Panc1 (cell line): ENCODE results near the gene POLR3B. TPM values are rescaled to one million over a fixed set of nuclear protein-coding genes. Genes with fewer than 3 reads are reported as not detected.

Source experiments
- ATAC-seq: fragments of 200-7000 bp; cut with Tn5 transposase; 2 replicates; pipeline ENCODE4 v1.9.1; 2020; ENCODE audit warnings: mild to moderate bottlenecking, moderate library complexity
- BruUV-seq: library from RNA; stranded (reverse); fragments of 400-500 nt; replicated peaks from 2 replicates; lab custom pipeline; 2021; lab: Mats Ljungman, UMichigan
- CTCF ChIA-PET: fragments of 300-600 bp; sonication (Branson Sonifier 250); formaldehyde crosslinking; loops from one replicate; lab custom pipeline; 2022; ENCODE audit warnings: antibody characterized with exemption; lab: Charles Lee
- POLR2A ChIA-PET: fragments of 300-600 bp; sonication (Branson Sonifier 250); formaldehyde crosslinking; loops from one replicate; lab custom pipeline; 2022; ENCODE audit warnings: antibody characterized with exemption; lab: Charles Lee
- DNase-seq: peaks from one replicate; pipeline ENCODE4 v3.0.0-alpha.2; 2010; ENCODE audit warnings: low read depth, low spot score
- H3K27ac ChIP-seq: 2 replicates; pipeline ENCODE4 v1.5.1; 2011; ENCODE audit warnings: mild to moderate bottlenecking, low read length, inconsistent platforms
- H3K27me3 ChIP-seq: fragments of 200-500 bp; sonication (Bioruptor generic); 2 replicates; pipeline ENCODE4 v1.6.0; 2014; ENCODE audit warnings: low read length, inconsistent platforms; ENCODE audit not compliant: control insufficient read depth, insufficient read depth
- H3K36me3 ChIP-seq: fragments of 200-500 bp; sonication (Bioruptor generic); 2 replicates; pipeline ENCODE4 v1.5.1; 2014; ENCODE audit warnings: inconsistent platforms, mild to moderate bottlenecking, low read length, moderate library complexity; ENCODE audit not compliant: control insufficient read depth, insufficient read depth
- H3K4me1 ChIP-seq: 2 replicates; pipeline ENCODE4 v1.5.1; 2011; ENCODE audit warnings: inconsistent platforms, mild to moderate bottlenecking, low read length, moderate library complexity; ENCODE audit not compliant: control insufficient read depth, insufficient read depth
- H3K4me3 ChIP-seq, 2 experiments: 2 replicates each; pipeline ENCODE4 v1.5.1; 2011 to 2012; ENCODE audit warnings: low read depth in 2 of 2, low read length in 2 of 2, mild to moderate bottlenecking in 2 of 2, inconsistent platforms in 1 of 2, moderate library complexity in 1 of 2
- H3K9me3 ChIP-seq: fragments of 200-500 bp; sonication (Bioruptor generic); 2 replicates; pipeline ENCODE4 v1.5.1; 2014; ENCODE audit warnings: low read depth, mild to moderate bottlenecking, inconsistent platforms, low read length, moderate library complexity; ENCODE audit not compliant: control insufficient read depth, insufficient read depth
- TCF7L2 ChIP-seq: IDR thresholded peaks from 2 replicates; pipeline ENCODE4 v1.6.1; 2011; ENCODE audit warnings: mild to moderate bottlenecking, low read depth, low read length, inconsistent platforms
- in situ Hi-C: cut with HindIII; loops from 2 replicates; pipeline ENCODE4 v1.10.0; 2016; ENCODE audit warnings: low sequenced_read_pairs, low pct_unique_long_range_greater_than_20kb
- intact Hi-C: fragments of 100-400 bp; cut with micrococcal nuclease; formaldehyde crosslinking; loops from one replicate; pipeline ENCODE4 v1.10.0; 2022; ENCODE audit not compliant: unreplicated experiment
- total RNA-seq: library from RNA; stranded (reverse); gene quantifications from one replicate; pipeline ENCODE4 v1.2.1, GENCODE V29; 2021; ENCODE audit not compliant: unreplicated experiment
- TF ChIP-seq, protein P1 (sequence below): fragments of 450-650 bp; IDR thresholded peaks from 2 replicates; pipeline ENCODE4 v1.5.1; 2017; ENCODE audit warnings: mild to moderate bottlenecking
- TF ChIP-seq, protein P2 (sequence below), 2 experiments: IDR thresholded peaks; 2 replicates each; pipeline ENCODE4 v1.6.1; 2011 to 2012; ENCODE audit warnings: low read depth in 2 of 2, control low read depth in 1 of 2, low read length in 1 of 2, mild to moderate bottlenecking in 1 of 2, moderate library complexity in 1 of 2; ENCODE audit not compliant: insufficient read depth in 1 of 2

POLR3B gene
- total RNA-seq, 1 experiment from 2014 or later, result 8.2 TPM

DNA sequence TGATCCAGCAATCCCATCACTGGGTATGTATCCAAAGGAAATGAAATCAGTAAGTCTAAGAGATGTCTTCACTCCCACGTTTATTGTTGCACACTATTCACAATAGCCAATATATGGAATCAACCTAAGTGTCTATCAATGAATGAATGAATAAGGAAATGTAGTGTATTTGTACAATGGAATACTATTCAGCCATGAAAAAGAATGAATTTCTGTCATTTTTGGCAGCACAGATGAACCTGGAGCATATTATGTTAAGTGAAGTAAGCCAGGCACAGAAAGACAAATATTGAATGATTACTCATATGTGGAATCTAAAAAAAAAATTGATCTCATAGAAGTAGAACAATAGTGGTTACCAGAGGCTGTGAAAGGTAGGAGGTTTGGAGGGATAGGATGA, 194.7 kb downstream of the POLR3B start:
- H3K4me3 ChIP-seq, result no peak overlapping the region
- ChIA-PET POLR2A (no interaction called here), CTCF (no interaction called here)
- in situ Hi-C loops, result no loop called here
- no TSS peak for BruUV-seq
- H3K27me3 ChIP-seq, result no peaks in the 10 kb centered on the region
- no peak for ATAC-seq
- intact Hi-C loops, result no loop called here
- H3K9me3 ChIP-seq, result no peaks in the 10 kb centered on the region
- H3K4me1 ChIP-seq, result no peaks in the 10 kb centered on the region
- H3K27ac ChIP-seq, result no peak overlapping the region
- TF ChIP-seq, protein P1, sequence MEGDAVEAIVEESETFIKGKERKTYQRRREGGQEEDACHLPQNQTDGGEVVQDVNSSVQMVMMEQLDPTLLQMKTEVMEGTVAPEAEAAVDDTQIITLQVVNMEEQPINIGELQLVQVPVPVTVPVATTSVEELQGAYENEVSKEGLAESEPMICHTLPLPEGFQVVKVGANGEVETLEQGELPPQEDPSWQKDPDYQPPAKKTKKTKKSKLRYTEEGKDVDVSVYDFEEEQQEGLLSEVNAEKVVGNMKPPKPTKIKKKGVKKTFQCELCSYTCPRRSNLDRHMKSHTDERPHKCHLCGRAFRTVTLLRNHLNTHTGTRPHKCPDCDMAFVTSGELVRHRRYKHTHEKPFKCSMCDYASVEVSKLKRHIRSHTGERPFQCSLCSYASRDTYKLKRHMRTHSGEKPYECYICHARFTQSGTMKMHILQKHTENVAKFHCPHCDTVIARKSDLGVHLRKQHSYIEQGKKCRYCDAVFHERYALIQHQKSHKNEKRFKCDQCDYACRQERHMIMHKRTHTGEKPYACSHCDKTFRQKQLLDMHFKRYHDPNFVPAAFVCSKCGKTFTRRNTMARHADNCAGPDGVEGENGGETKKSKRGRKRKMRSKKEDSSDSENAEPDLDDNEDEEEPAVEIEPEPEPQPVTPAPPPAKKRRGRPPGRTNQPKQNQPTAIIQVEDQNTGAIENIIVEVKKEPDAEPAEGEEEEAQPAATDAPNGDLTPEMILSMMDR, result no peak
- TF ChIP-seq, protein P2, sequence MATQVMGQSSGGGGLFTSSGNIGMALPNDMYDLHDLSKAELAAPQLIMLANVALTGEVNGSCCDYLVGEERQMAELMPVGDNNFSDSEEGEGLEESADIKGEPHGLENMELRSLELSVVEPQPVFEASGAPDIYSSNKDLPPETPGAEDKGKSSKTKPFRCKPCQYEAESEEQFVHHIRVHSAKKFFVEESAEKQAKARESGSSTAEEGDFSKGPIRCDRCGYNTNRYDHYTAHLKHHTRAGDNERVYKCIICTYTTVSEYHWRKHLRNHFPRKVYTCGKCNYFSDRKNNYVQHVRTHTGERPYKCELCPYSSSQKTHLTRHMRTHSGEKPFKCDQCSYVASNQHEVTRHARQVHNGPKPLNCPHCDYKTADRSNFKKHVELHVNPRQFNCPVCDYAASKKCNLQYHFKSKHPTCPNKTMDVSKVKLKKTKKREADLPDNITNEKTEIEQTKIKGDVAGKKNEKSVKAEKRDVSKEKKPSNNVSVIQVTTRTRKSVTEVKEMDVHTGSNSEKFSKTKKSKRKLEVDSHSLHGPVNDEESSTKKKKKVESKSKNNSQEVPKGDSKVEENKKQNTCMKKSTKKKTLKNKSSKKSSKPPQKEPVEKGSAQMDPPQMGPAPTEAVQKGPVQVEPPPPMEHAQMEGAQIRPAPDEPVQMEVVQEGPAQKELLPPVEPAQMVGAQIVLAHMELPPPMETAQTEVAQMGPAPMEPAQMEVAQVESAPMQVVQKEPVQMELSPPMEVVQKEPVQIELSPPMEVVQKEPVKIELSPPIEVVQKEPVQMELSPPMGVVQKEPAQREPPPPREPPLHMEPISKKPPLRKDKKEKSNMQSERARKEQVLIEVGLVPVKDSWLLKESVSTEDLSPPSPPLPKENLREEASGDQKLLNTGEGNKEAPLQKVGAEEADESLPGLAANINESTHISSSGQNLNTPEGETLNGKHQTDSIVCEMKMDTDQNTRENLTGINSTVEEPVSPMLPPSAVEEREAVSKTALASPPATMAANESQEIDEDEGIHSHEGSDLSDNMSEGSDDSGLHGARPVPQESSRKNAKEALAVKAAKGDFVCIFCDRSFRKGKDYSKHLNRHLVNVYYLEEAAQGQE (IDR thresholded peaks at IDR 0.05; ENCODE audit: insufficient read depth in 1 of 2, low read depth in 2 of 2, low read length in 1 of 2), result no peak
- no peak for TF ChIP-seq TCF7L2
- H3K36me3 ChIP-seq, result no peaks in the 10 kb centered on the region
- no peak for DNase-seq

Other genes with a start within 250 kb of the POLR3B start
- 50.3 TPM for gene NUAK1, start 218.8 kb upstream of the POLR3B start, total RNA-seq
- 95.9 TPM for gene CKAP4, start 109.7 kb upstream of the POLR3B start, total RNA-seq
- gene TCP11L2, start 55.0 kb upstream of the POLR3B start, total RNA-seq, result 3.5 TPM
- gene RFX4, start 225.3 kb downstream of the POLR3B start, total RNA-seq, result not detected